WTC11 (cell line): ENCODE measurements around the gene ADAM22. TPM values are rescaled to one million over a fixed set of nuclear protein-coding genes. Genes with fewer than 3 reads are reported as not detected.

ENCODE experiments used
- ATAC-seq: fragments of 200-7000 bp; cut with Tn5 transposase; 2 replicates; pipeline ENCODE4 v1.10.0; 2021; ENCODE audit warnings: mild to moderate bottlenecking, moderate library complexity
- CTCF ChIA-PET: fragments of 300-600 bp; sonication (Branson Sonifier 250); formaldehyde crosslinking; loops from one replicate; lab custom pipeline; 2021; ENCODE audit warnings: antibody characterized with exemption; lab: Charles Lee
- POLR2A ChIA-PET: fragments of 350-600 bp; sonication (Branson Sonifier 250); formaldehyde crosslinking; loops from one replicate; lab custom pipeline; 2021; ENCODE audit warnings: antibody characterized with exemption; lab: Charles Lee
- DNase-seq: peaks from one replicate; pipeline ENCODE4 v3.0.0; 2021; ENCODE audit warnings: low spot score
- H3K27ac Mint-ChIP-seq: 2 replicates; pipeline ENCODE4 v1.8.0; 2021; ENCODE audit warnings: mixed read lengths
- H3K27me3 Mint-ChIP-seq: 2 replicates; pipeline ENCODE4 v1.8.0; 2021; ENCODE audit warnings: low read depth, mild to moderate bottlenecking, moderate library complexity, mixed read lengths
- H3K36me3 Mint-ChIP-seq: 2 replicates; pipeline ENCODE4 v1.8.0; 2021; ENCODE audit warnings: mixed read lengths
- H3K4me1 Mint-ChIP-seq: 2 replicates; pipeline ENCODE4 v1.8.0; 2022; ENCODE audit warnings: mixed read lengths
- H3K4me3 Mint-ChIP-seq: 2 replicates; pipeline ENCODE4 v1.8.0; 2021; ENCODE audit warnings: mild to moderate bottlenecking, moderate library complexity, mixed read lengths
- H3K9me3 Mint-ChIP-seq: 2 replicates; pipeline ENCODE4 v1.8.0; 2021; ENCODE audit warnings: mixed read lengths
- EMX1 ChIP-seq: fragments of 250-450 bp; sonication (Bioruptor Pico); IDR thresholded peaks from 2 replicates; pipeline ENCODE4 v1.8.0; 2021; ENCODE audit warnings: mild to moderate bottlenecking
- ETV6 ChIP-seq: sonication (generic); formaldehyde crosslinking; IDR thresholded peaks from 2 replicates; pipeline ENCODE4 v1.8.1; 2022; ENCODE audit warnings: mild to moderate bottlenecking, missing genetic modification reagents
- GTF2I ChIP-seq: fragments of 250-450 bp; sonication (Bioruptor Pico); conservative IDR thresholded peaks from 2 replicates; pipeline ENCODE4 v1.4.0; 2021; ENCODE audit warnings: mild to moderate bottlenecking
- IRF2 ChIP-seq: sonication (generic); formaldehyde crosslinking; IDR thresholded peaks from 2 replicates; pipeline ENCODE4 v1.8.0; 2022; ENCODE audit warnings: low read depth, missing genetic modification reagents, borderline replicate concordance
- JUN ChIP-seq: sonication (generic); formaldehyde crosslinking; IDR thresholded peaks from 2 replicates; pipeline ENCODE4 v1.8.0; 2023; ENCODE audit warnings: mild to moderate bottlenecking, missing genetic modification reagents
- NFATC4 ChIP-seq: fragments of 250-450 bp; sonication (Bioruptor Pico); IDR thresholded peaks from 2 replicates; pipeline ENCODE4 v1.9.0; 2021; ENCODE audit warnings: mild to moderate bottlenecking
- NR2C2 ChIP-seq: sonication (generic); formaldehyde crosslinking; IDR thresholded peaks from 2 replicates; pipeline ENCODE4 v1.8.0; 2022; ENCODE audit warnings: mild to moderate bottlenecking, missing genetic modification reagents
- SMAD3 ChIP-seq: sonication (generic); formaldehyde crosslinking; IDR thresholded peaks from 2 replicates; pipeline ENCODE4 v1.8.0; 2022; ENCODE audit warnings: missing genetic modification reagents, mild to moderate bottlenecking, borderline replicate concordance
- TCF7 ChIP-seq: sonication (generic); formaldehyde crosslinking; IDR thresholded peaks from 2 replicates; pipeline ENCODE4 v1.8.0; 2022; ENCODE audit warnings: mild to moderate bottlenecking, low read depth, missing genetic modification reagents, moderate library complexity
- TP53 ChIP-seq: sonication (generic); formaldehyde crosslinking; IDR thresholded peaks from 2 replicates; pipeline ENCODE4 v1.8.1; 2023; ENCODE audit warnings: mild to moderate bottlenecking, missing genetic modification reagents
- ZBTB21 ChIP-seq: sonication (generic); formaldehyde crosslinking; IDR thresholded peaks from 2 replicates; pipeline ENCODE4 v1.8.1; 2023; ENCODE audit warnings: mild to moderate bottlenecking, missing genetic modification reagents, borderline replicate concordance
- ZNF219 ChIP-seq: sonication (generic); formaldehyde crosslinking; IDR thresholded peaks from 2 replicates; pipeline ENCODE4 v1.8.0; 2023; ENCODE audit warnings: missing genetic modification reagents, mild to moderate bottlenecking, borderline replicate concordance
- total RNA-seq: library from RNA; stranded (reverse); gene quantifications from 3 replicates; pipeline ENCODE4 v1.2.3, GENCODE V29; 2021
- TF ChIP-seq, protein P1 (sequence below): fragments of 250-450 bp; sonication (Bioruptor Pico); IDR thresholded peaks from 2 replicates; pipeline ENCODE4 v1.9.0; 2021; ENCODE audit warnings: mild to moderate bottlenecking
- TF ChIP-seq, protein P2 (sequence below): fragments of 250-450 bp; sonication (Bioruptor Pico); conservative IDR thresholded peaks from 2 replicates; pipeline ENCODE4 v1.9.0; 2021; ENCODE audit warnings: mild to moderate bottlenecking
- TF ChIP-seq, protein P3 (sequence below): fragments of 200-600 bp; IDR thresholded peaks from 2 replicates; pipeline ENCODE4 v1.8.0; 2022; ENCODE audit warnings: antibody characterized with exemption
- TF ChIP-seq, protein P4 (sequence below): sonication (generic); formaldehyde crosslinking; IDR thresholded peaks from 2 replicates; pipeline ENCODE4 v1.8.0; 2022; ENCODE audit warnings: missing genetic modification reagents
- TF ChIP-seq, protein P5 (sequence below): sonication (generic); formaldehyde crosslinking; IDR thresholded peaks from 2 replicates; pipeline ENCODE4 v1.8.0; 2023; ENCODE audit warnings: missing genetic modification reagents, mild to moderate bottlenecking, borderline replicate concordance
- TF ChIP-seq, protein P6 (sequence below): sonication (generic); formaldehyde crosslinking; conservative IDR thresholded peaks from 2 replicates; pipeline ENCODE4 v1.8.1; 2023; ENCODE audit warnings: mild to moderate bottlenecking, low read depth, missing genetic modification reagents, moderate library complexity
- TF ChIP-seq, protein P7 (sequence below): sonication (generic); formaldehyde crosslinking; IDR thresholded peaks from 2 replicates; pipeline ENCODE4 v1.8.0; 2023; ENCODE audit warnings: missing genetic modification reagents
- TF ChIP-seq, protein P8 (sequence below): sonication (generic); formaldehyde crosslinking; IDR thresholded peaks from 2 replicates; pipeline ENCODE4 v1.8.0; 2022; ENCODE audit warnings: mild to moderate bottlenecking, missing genetic modification reagents

ADAM22 gene
- total RNA-seq, 1 experiment from 2014 or later, result 12.4 TPM

DNA sequence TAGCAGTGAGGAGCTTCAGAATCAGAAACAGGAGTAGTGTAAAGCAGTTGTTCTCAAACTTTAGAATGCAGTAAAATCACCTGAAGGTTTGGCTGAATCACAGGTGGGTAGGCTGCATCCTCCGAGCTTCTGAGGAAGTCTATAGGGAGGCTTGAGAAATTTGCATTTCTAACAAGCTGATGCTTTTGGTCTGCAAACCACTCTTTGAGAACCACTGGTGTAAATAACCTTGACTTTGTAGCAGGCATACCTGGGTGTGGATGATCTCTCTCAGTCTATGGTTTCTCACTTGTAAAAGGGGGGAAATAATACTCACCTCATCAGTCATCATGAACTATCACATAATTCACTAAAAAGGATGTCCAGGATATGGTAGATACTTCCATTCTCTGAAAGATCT lies 167.7 kb downstream of the ADAM22 start:
- H3K9me3 Mint-ChIP-seq, result 0 out of 2 replicates have a peak, but pooled peaks cover 2% of the 10 kb centered on the region
- H3K4me3 Mint-ChIP-seq, result no peak overlapping the region
- TF ChIP-seq, protein P1, sequence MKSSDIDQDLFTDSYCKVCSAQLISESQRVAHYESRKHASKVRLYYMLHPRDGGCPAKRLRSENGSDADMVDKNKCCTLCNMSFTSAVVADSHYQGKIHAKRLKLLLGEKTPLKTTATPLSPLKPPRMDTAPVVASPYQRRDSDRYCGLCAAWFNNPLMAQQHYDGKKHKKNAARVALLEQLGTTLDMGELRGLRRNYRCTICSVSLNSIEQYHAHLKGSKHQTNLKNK (CRISPR knock-in tag), result no peak
- TF ChIP-seq SMAD3 (CRISPR knock-in tag) (no peak), NR2C2 (CRISPR knock-in tag) (no peak), ZNF219 (no peak), EMX1 (CRISPR knock-in tag) (no peak), NFATC4 (CRISPR knock-in tag) (no peak), ZBTB21 (CRISPR knock-in tag) (no peak), JUN (no peak), GTF2I (CRISPR knock-in tag) (no peak), IRF2 (no peak), TCF7 (CRISPR knock-in tag) (no peak), ETV6 (no peak), TP53 (CRISPR knock-in tag) (no peak)
- TF ChIP-seq, protein P2, sequence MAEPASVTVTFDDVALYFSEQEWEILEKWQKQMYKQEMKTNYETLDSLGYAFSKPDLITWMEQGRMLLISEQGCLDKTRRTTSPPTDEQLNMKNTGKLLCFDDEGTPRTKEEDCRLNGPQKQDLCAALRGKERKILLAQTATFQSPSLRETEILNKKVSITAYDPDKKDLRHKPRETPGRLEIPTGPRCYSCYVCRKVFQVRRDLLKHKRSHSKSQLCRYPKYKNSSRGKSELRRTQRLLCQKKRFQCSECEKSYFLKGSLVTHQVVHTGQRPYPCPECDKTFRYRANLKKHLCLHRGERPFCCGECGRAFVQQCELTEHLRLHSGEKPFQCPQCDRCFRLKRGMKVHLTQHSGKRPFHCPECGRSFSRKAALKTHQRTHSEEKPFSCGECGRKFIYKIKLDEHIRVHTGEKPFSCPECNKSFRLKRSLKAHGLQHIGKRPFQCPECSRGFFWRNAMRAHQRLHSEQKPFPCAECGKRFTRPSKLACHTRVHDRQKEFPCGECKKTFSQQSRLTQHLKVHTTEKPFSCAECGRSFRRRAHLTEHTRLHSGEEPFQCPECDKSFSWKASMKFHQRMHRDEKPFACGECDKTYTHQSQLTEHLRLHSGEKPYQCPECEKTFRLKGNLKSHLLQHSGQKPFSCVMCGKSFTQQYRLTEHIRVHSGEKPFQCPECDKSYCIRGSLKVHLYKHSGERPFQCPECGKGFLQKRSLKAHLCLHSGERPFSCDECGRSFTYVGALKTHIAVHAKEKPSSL (CRISPR knock-in tag), result no peak
- TF ChIP-seq, protein P3, sequence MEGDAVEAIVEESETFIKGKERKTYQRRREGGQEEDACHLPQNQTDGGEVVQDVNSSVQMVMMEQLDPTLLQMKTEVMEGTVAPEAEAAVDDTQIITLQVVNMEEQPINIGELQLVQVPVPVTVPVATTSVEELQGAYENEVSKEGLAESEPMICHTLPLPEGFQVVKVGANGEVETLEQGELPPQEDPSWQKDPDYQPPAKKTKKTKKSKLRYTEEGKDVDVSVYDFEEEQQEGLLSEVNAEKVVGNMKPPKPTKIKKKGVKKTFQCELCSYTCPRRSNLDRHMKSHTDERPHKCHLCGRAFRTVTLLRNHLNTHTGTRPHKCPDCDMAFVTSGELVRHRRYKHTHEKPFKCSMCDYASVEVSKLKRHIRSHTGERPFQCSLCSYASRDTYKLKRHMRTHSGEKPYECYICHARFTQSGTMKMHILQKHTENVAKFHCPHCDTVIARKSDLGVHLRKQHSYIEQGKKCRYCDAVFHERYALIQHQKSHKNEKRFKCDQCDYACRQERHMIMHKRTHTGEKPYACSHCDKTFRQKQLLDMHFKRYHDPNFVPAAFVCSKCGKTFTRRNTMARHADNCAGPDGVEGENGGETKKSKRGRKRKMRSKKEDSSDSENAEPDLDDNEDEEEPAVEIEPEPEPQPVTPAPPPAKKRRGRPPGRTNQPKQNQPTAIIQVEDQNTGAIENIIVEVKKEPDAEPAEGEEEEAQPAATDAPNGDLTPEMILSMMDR, result no peak
- TF ChIP-seq, protein P4, sequence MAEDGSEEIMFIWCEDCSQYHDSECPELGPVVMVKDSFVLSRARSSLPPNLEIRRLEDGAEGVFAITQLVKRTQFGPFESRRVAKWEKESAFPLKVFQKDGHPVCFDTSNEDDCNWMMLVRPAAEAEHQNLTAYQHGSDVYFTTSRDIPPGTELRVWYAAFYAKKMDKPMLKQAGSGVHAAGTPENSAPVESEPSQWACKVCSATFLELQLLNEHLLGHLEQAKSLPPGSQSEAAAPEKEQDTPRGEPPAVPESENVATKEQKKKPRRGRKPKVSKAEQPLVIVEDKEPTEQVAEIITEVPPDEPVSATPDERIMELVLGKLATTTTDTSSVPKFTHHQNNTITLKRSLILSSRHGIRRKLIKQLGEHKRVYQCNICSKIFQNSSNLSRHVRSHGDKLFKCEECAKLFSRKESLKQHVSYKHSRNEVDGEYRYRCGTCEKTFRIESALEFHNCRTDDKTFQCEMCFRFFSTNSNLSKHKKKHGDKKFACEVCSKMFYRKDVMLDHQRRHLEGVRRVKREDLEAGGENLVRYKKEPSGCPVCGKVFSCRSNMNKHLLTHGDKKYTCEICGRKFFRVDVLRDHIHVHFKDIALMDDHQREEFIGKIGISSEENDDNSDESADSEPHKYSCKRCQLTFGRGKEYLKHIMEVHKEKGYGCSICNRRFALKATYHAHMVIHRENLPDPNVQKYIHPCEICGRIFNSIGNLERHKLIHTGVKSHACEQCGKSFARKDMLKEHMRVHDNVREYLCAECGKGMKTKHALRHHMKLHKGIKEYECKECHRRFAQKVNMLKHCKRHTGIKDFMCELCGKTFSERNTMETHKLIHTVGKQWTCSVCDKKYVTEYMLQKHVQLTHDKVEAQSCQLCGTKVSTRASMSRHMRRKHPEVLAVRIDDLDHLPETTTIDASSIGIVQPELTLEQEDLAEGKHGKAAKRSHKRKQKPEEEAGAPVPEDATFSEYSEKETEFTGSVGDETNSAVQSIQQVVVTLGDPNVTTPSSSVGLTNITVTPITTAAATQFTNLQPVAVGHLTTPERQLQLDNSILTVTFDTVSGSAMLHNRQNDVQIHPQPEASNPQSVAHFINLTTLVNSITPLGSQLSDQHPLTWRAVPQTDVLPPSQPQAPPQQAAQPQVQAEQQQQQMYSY (CRISPR knock-in tag), result no peak
- TF ChIP-seq, protein P5, sequence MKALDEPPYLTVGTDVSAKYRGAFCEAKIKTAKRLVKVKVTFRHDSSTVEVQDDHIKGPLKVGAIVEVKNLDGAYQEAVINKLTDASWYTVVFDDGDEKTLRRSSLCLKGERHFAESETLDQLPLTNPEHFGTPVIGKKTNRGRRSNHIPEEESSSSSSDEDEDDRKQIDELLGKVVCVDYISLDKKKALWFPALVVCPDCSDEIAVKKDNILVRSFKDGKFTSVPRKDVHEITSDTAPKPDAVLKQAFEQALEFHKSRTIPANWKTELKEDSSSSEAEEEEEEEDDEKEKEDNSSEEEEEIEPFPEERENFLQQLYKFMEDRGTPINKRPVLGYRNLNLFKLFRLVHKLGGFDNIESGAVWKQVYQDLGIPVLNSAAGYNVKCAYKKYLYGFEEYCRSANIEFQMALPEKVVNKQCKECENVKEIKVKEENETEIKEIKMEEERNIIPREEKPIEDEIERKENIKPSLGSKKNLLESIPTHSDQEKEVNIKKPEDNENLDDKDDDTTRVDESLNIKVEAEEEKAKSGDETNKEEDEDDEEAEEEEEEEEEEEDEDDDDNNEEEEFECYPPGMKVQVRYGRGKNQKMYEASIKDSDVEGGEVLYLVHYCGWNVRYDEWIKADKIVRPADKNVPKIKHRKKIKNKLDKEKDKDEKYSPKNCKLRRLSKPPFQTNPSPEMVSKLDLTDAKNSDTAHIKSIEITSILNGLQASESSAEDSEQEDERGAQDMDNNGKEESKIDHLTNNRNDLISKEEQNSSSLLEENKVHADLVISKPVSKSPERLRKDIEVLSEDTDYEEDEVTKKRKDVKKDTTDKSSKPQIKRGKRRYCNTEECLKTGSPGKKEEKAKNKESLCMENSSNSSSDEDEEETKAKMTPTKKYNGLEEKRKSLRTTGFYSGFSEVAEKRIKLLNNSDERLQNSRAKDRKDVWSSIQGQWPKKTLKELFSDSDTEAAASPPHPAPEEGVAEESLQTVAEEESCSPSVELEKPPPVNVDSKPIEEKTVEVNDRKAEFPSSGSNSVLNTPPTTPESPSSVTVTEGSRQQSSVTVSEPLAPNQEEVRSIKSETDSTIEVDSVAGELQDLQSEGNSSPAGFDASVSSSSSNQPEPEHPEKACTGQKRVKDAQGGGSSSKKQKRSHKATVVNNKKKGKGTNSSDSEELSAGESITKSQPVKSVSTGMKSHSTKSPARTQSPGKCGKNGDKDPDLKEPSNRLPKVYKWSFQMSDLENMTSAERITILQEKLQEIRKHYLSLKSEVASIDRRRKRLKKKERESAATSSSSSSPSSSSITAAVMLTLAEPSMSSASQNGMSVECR (CRISPR knock-in tag), result no peak
- TF ChIP-seq, protein P6, sequence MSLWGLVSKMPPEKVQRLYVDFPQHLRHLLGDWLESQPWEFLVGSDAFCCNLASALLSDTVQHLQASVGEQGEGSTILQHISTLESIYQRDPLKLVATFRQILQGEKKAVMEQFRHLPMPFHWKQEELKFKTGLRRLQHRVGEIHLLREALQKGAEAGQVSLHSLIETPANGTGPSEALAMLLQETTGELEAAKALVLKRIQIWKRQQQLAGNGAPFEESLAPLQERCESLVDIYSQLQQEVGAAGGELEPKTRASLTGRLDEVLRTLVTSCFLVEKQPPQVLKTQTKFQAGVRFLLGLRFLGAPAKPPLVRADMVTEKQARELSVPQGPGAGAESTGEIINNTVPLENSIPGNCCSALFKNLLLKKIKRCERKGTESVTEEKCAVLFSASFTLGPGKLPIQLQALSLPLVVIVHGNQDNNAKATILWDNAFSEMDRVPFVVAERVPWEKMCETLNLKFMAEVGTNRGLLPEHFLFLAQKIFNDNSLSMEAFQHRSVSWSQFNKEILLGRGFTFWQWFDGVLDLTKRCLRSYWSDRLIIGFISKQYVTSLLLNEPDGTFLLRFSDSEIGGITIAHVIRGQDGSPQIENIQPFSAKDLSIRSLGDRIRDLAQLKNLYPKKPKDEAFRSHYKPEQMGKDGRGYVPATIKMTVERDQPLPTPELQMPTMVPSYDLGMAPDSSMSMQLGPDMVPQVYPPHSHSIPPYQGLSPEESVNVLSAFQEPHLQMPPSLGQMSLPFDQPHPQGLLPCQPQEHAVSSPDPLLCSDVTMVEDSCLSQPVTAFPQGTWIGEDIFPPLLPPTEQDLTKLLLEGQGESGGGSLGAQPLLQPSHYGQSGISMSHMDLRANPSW (CRISPR knock-in tag), result no peak
- TF ChIP-seq, protein P7, sequence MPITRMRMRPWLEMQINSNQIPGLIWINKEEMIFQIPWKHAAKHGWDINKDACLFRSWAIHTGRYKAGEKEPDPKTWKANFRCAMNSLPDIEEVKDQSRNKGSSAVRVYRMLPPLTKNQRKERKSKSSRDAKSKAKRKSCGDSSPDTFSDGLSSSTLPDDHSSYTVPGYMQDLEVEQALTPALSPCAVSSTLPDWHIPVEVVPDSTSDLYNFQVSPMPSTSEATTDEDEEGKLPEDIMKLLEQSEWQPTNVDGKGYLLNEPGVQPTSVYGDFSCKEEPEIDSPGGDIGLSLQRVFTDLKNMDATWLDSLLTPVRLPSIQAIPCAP (CRISPR knock-in tag), result no peak
- TF ChIP-seq, protein P8, sequence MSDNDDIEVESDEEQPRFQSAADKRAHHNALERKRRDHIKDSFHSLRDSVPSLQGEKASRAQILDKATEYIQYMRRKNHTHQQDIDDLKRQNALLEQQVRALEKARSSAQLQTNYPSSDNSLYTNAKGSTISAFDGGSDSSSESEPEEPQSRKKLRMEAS, result no peak
- ATAC-seq, result peak; percentile 57
- no peaks in the 10 kb centered on the region for H3K27me3 Mint-ChIP-seq
- H3K27ac Mint-ChIP-seq, result peak overlapping the region; percentile 67; the same call in 1 of the 2 replicates
- peaks cover 27% of the 10 kb centered on the region for H3K4me1 Mint-ChIP-seq
- ChIA-PET CTCF (no interaction called here), POLR2A (no interaction called here)
- DNase-seq, result no peak
- H3K36me3 Mint-ChIP-seq, result no peaks in the 10 kb centered on the region
